Activated naive CD8-positive, alpha-beta T cell treated with anti-CD3 and anti-CD28 coated beads, Interleukin-2, amount 10 ng/mL, durations not matched to agents 7 days and 5 days (primary cell): ENCODE measurements around the gene PROCA1. TPM values are rescaled to one million over a fixed set of nuclear protein-coding genes. Genes with fewer than 3 reads are reported as not detected.

Experiments
- ATAC-seq: fragments of 150-1000 bp; cut with Tn5 transposase; one replicate; pipeline ENCODE4 v1.10.0; 2021; ENCODE audit warnings: low read depth, moderate library complexity
- POLR2A ChIA-PET: fragments of 350-600 bp; sonication (Branson Sonifier 250); formaldehyde crosslinking; loops from one replicate; lab custom pipeline; 2021; ENCODE audit warnings: antibody characterized with exemption; lab: Charles Lee
- DNase-seq: peaks from one replicate; pipeline ENCODE4 v3.0.0; 2021
- H3K27ac Mint-ChIP-seq: one replicate; pipeline ENCODE4 v1.8.0; 2022; ENCODE audit warnings: mild to moderate bottlenecking, mixed read lengths
- H3K27me3 Mint-ChIP-seq: one replicate; pipeline ENCODE4 v1.8.0; 2022; ENCODE audit warnings: mild to moderate bottlenecking, moderate library complexity, mixed read lengths
- H3K36me3 Mint-ChIP-seq: one replicate; pipeline ENCODE4 v1.8.0; 2021; ENCODE audit warnings: mild to moderate bottlenecking, mixed read lengths
- H3K4me1 Mint-ChIP-seq: one replicate; pipeline ENCODE4 v1.8.0; 2021; ENCODE audit warnings: mixed read lengths
- H3K4me3 Mint-ChIP-seq: one replicate; pipeline ENCODE4 v1.8.0; 2022; ENCODE audit warnings: mild to moderate bottlenecking, moderate library complexity, mixed read lengths
- H3K9me3 Mint-ChIP-seq: one replicate; pipeline ENCODE4 v1.8.0; 2021; ENCODE audit warnings: mixed read lengths
- total RNA-seq, 2 experiments: library from RNA; stranded (reverse); gene quantifications; one replicate each; pipeline ENCODE4 v1.2.3, GENCODE V29; 2021

PROCA1 gene
- total RNA-seq, 2 experiments from 2014 or later, result 12.0 to 12.1 TPM

DNA sequence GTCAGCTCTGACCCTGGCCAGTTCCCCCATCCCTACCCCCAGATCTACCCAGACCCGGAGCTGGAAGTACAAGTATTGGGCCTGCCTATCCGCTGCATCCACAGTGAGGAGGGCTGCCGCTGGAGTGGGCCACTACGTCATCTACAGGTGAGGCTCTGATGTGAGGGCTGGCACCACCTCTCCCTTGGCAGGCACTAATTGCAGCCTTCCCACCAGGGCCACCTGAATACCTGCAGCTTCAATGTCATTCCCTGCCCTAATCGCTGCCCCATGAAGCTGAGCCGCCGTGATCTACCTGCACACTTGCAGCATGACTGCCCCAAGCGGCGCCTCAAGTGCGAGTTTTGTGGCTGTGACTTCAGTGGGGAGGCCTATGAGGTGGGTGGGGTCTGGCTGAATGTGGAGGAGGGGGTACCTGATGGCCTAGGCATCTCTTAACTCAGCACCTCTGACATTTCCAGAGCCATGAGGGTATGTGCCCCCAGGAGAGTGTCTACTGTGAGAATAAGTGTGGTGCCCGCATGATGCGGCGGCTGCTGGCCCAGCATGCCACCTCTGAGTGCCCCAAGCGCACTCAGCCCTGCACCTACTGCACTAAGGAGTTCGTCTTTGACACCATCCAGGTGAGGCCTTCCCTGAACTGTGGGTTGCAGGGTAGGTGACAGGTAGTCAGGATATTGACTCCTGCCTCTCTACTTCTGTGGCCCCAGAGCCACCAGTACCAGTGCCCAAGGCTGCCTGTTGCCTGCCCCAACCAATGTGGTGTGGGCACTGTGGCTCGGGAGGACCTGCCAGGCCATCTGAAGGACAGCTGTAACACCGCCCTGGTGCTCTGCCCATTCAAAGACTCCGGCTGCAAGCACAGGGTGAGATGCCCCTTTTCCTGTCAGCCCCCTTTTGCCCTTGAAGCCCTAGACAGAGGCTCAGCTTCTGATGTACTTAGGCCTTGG lies 36.4 kb upstream of the PROCA1 start:
- Mint-ChIP-seq H3K36me3 (peaks cover 2% of the 10 kb centered on the region), H3K27me3 (no peaks in the 10 kb centered on the region), H3K4me1 (peaks cover 22% of the 10 kb centered on the region), H3K9me3 (no peaks in the 10 kb centered on the region), H3K27ac (no peak overlapping the region), H3K4me3 (no peak overlapping the region)
- POLR2A ChIA-PET, result interaction anchor here (0.6 to 13.1 kb wide), 3 partner anchors 21 to 103 kb away, joined by 3 to 266 read pairs (median 9); partner anchors contain the start of genes BLTP2, NEK8, RPL23A and TLCD1
- no peak for DNase-seq
- no peak for ATAC-seq

- Mint-ChIP-seq H3K27ac (no peak overlapping the region), H3K9me3 (no peaks in the 10 kb centered on the region), H3K4me3 (no peak overlapping the region), H3K36me3 (peaks cover 2% of the 10 kb centered on the region), H3K4me1 (peaks cover 24% of the 10 kb centered on the region), H3K27me3 (no peaks in the 10 kb centered on the region)
- DNase-seq (no peak), ATAC-seq (no peak)
- POLR2A ChIA-PET, result interaction anchor here (13.1 kb wide), 1 partner anchor 20 kb away, joined by 266 read pairs; the partner anchor contains the start of genes NEK8 and TLCD1
These were observed 35.5 kb upstream of the PROCA1 start for GRCh38 chr17:28747051-28747691.

DNA sequence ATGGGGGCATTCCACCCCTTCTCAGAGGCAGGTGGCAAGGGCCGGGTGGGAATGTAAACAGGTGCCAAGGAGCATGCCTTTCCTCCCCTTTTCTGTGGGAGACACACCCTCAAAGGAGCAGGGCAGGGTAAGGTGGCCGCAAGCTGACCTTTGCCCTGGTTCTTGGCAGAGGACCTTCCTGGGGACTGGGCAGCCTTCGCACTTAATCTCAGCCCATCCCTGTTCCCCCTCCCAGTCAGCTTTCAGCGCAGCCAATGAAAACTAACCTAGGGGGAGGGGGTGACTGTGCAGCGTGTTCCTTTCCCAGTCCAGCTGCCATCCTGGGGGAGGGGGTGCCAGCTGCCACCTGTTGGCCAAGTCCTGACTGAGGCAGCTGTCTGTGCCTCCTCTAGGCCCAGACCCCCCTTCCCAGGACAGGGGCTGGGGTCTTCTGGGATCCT lies 34.9 kb upstream of the PROCA1 start:
- peak overlapping the region; percentile 88 for H3K27ac Mint-ChIP-seq
- no peak for DNase-seq
- no peaks in the 10 kb centered on the region for H3K9me3 Mint-ChIP-seq
- POLR2A ChIA-PET, result interaction anchor here (1.6 to 13.1 kb wide), 2 partner anchors 19 to 26 kb away, joined by 12 to 266 read pairs; partner anchors contain the start of genes NEK8, RPL23A and TLCD1
- H3K36me3 Mint-ChIP-seq, result peaks cover 2% of the 10 kb centered on the region
- no peaks in the 10 kb centered on the region for H3K27me3 Mint-ChIP-seq
- peak overlapping the region; percentile 44 for H3K4me3 Mint-ChIP-seq
- ATAC-seq, result no peak
- H3K4me1 Mint-ChIP-seq, result peaks cover 24% of the 10 kb centered on the region

DNA sequence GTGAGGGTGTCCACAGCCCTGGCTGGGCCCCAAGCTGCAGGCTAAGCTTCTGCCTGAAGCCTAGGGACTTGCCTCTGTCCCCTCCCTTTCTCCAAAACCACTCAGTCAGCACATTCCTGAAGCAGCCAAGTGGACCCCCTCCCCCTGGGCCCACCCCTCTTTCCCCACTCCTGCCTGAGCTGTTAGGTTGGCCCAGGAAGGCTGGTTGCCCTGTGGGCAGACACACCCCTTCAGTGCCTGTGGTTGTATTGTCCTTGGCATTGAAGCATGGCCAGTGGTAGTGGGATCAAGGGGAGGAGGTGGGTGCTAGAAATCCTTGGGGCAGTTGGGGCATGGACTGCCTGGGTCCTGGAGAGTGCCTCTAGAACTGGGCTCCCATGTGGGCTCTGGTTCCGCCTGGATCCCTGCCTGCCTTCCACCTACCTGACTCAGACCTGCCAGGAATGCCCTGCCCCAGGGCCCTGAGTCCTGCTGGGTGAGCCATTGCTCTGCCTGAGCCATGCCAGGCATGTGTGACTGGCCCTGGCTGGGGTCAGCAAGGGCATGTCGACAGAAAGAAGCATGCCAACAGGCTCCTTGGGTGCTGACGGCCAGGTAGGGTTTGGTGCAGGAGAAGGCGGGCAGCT lies 34.2 kb upstream of the PROCA1 start:
- POLR2A ChIA-PET, result interaction anchor here (1.1 to 13.1 kb wide), 5 partner anchors 19 to 96 kb away, joined by 3 to 266 read pairs (median 8); partner anchors contain the start of genes FAM222B, NEK8, PROCA1 and RPL23A
- Mint-ChIP-seq H3K27ac (peak overlapping the region; percentile 88), H3K4me3 (peak overlapping the region; percentile 91), H3K36me3 (peaks cover 2% of the 10 kb centered on the region), H3K9me3 (no peaks in the 10 kb centered on the region), H3K27me3 (no peaks in the 10 kb centered on the region), H3K4me1 (peaks cover 24% of the 10 kb centered on the region)
- ATAC-seq (no peak), DNase-seq (no peak)

GRCh38 chr17:28744972-28745785 lies 33.5 kb upstream of the PROCA1 start:
- peak; percentile 6 for ATAC-seq
- peaks cover 7% of the 10 kb centered on the region for H3K36me3 Mint-ChIP-seq
- peak overlapping the region; percentile 88 for H3K27ac Mint-ChIP-seq
- DNase-seq, result peak; percentile 66
- H3K4me1 Mint-ChIP-seq, result peaks cover 26% of the 10 kb centered on the region
- H3K9me3 Mint-ChIP-seq, result no peaks in the 10 kb centered on the region
- H3K4me3 Mint-ChIP-seq, result peak overlapping the region; percentile 91
- POLR2A ChIA-PET, result interaction anchor here (1.0 to 13.1 kb wide), 7 partner anchors 14 to 97 kb away, joined by 3 to 266 read pairs (median 8); partner anchors contain the start of genes FAM222B, NEK8, PROCA1 and RPL23A
- H3K27me3 Mint-ChIP-seq, result no peaks in the 10 kb centered on the region

- peak; percentile 82 for DNase-seq
- peaks cover 10% of the 10 kb centered on the region for H3K36me3 Mint-ChIP-seq
- H3K27ac Mint-ChIP-seq, result peak overlapping the region; percentile 88
- H3K27me3 Mint-ChIP-seq, result no peaks in the 10 kb centered on the region
- H3K9me3 Mint-ChIP-seq, result no peaks in the 10 kb centered on the region
- peak; percentile 35 for ATAC-seq
- H3K4me1 Mint-ChIP-seq, result peaks cover 22% of the 10 kb centered on the region
- peak overlapping the region; percentile 91 for H3K4me3 Mint-ChIP-seq
- POLR2A ChIA-PET, result interaction anchor here (1.0 to 13.1 kb wide), 8 partner anchors 9 to 98 kb away, joined by 3 to 266 read pairs (median 7); partner anchors contain the start of genes FAM222B, NEK8, PROCA1 and RPL23A
These were observed 32.6 kb upstream of the PROCA1 start for GRCh38 chr17:28744104-28744971.

DNA sequence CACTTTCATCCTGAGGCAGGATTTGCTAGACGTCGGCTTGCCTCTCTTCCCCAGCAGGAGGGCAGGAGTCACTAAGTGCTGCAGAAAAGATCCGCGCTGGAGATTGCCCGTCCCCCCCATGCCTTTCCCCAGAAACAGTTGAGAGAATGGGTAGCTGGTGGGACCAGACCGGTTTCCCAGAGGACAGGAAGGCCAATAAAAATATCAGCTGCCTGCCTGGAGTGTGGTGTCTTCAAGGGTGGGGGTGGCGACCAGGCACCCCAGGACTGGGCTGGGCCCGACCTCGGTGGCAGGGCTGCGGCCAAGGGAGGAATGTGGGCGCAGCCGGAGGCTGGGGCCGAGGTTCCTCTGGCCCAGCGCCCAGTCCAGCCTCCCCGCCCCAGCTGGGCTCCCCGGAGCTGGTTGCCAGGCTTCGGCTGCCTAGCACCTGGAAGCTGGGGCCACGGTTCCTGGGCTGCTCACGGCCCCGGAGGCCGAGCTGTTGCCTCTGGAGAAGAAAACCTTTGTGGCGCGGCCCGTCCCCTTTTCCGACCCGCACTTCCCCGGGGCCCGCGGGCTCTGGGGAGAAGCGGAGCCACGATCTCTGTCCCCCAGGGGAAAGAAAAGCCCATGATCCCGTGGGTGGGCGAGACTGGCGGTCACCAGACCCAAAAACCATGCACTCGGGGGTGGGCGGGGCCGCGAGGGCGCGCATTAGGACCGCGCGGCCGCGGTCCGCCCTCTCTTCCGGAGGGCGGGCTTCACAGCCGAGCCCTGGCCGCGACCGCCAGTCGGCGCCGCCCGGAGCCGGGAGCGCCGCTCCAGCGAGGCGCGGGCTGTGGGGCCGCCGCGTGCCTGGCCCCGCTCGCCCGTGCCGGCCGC lies 31.8 kb upstream of the PROCA1 start, which contains the start of gene TRAF4:
TSS of gene TRAF4 (plus strand) at position 769 of the 861 bp plus-strand sequence. CDS start 102 bp downstream, outside the sequence.
- H3K4me1 Mint-ChIP-seq, result peaks cover 26% of the 10 kb centered on the region
- no peaks in the 10 kb centered on the region for H3K9me3 Mint-ChIP-seq
- DNase-seq, result peak; percentile 88
- H3K27me3 Mint-ChIP-seq, result no peaks in the 10 kb centered on the region
- peak; percentile 86 for ATAC-seq
- peak within 1 kb of the TSS; percentile 88 for H3K27ac Mint-ChIP-seq
- POLR2A ChIA-PET, result interaction anchor here (0.7 to 13.1 kb wide), 8 partner anchors 8 to 408 kb away, joined by 3 to 266 read pairs (median 4); partner anchors contain the start of genes NEK8, RPL23A, TLCD1 and TNFAIP1
- H3K36me3 Mint-ChIP-seq, result peaks cover 9% of the 10 kb centered on the region
- H3K4me3 Mint-ChIP-seq, result peak within 1 kb of the TSS; percentile 91

- Mint-ChIP-seq H3K36me3 (peaks cover 14% of the 10 kb centered on the region), H3K27ac (no peak overlapping the region), H3K4me3 (no peak overlapping the region), H3K9me3 (no peaks in the 10 kb centered on the region), H3K4me1 (peaks cover 29% of the 10 kb centered on the region), H3K27me3 (no peaks in the 10 kb centered on the region)
- ATAC-seq (no peak), DNase-seq (no peak)
- POLR2A ChIA-PET, result interaction anchor here (1.0 to 3.6 kb wide), 3 partner anchors 13 to 22 kb away, joined by 4 to 19 read pairs (median 4); partner anchors contain the start of genes NEK8, RPL23A and TLCD1
These were observed 30.0 kb upstream of the PROCA1 start for GRCh38 chr17:28741358-28742349.

GRCh38 chr17:28740406-28741357 lies 29.0 kb upstream of the PROCA1 start:
- Mint-ChIP-seq H3K27me3 (no peaks in the 10 kb centered on the region), H3K36me3 (peaks cover 15% of the 10 kb centered on the region), H3K4me1 (peaks cover 22% of the 10 kb centered on the region), H3K4me3 (no peak overlapping the region), H3K9me3 (no peaks in the 10 kb centered on the region), H3K27ac (no peak overlapping the region)
- DNase-seq (no peak), ATAC-seq (no peak)
- POLR2A ChIA-PET, result interaction anchor here (1.0 to 3.6 kb wide), 3 partner anchors 12 to 21 kb away, joined by 4 to 19 read pairs (median 4); partner anchors contain the start of genes NEK8, RPL23A and TLCD1
